HepG2 (cell line): ENCODE measurements around the gene SECTM1. TPM values are rescaled to one million over a fixed set of nuclear protein-coding genes. Genes with fewer than 3 reads are reported as not detected.

Experiments
- ZNF407 ChIP-seq: sonication (generic); formaldehyde crosslinking; IDR thresholded peaks from one replicate; pipeline ENCODE4 v1.5.1; 2020; ENCODE audit warnings: mild to moderate bottlenecking, missing genetic modification reagents; ENCODE audit errors: not compliant biosample characterization
- polyA plus RNA-seq, 8 experiments: library from polyadenylated mRNA; depleted of rRNA in 3 of 8; stranded (reverse) in 7 of 8; unstranded in 1 of 8; fragments of >200 nt; fragmentation: Illumina TruSeq in 4 of 8; extraction: Trizol in 4 of 8; gene quantifications; 2 replicates each; pipeline versions ENCODE4 v1.2.1 to v1.2.3, GENCODE V29; 2011 to 2016; ENCODE audit warnings: low read depth in 4 of 8, missing spikeins in 1 of 8, mixed read lengths in 1 of 8; ENCODE audit not compliant: insufficient read depth in 1 of 8
- total RNA-seq, 5 experiments: library from RNA; depleted of rRNA; stranded (reverse); fragments of >200 nt; fragmentation: Illumina TruSeq; extraction: Trizol; gene quantifications; 2 replicates each; pipeline ENCODE4 v1.2.3, GENCODE V29; 2016; ENCODE audit warnings: low read depth in 1 of 5

SECTM1 gene
- total and polyA plus RNA-seq, 2 of the 13 experiments (the other 11 are each of a cell fraction or from before 2014, with no cell fraction given), result 3.5 to 5.3 TPM

GRCh38 chr17:82298538-82299421, 34.8 kb downstream of the SECTM1 start (continued):
- no peak for TF ChIP-seq ZNF407 (CRISPR knock-in tag)
- TF ChIP-seq, all 625 proteins: peak for 64
